Colonic mucosa (tissue), 4 donors: Measurements from ENCODE around the gene SEC24C. TPM values are rescaled to one million over a fixed set of nuclear protein-coding genes. Genes with fewer than 3 reads are reported as not detected.

ENCODE experiments used
- DNase-seq: peaks from one replicate; pipeline ENCODE4 v3.0.0-alpha.2; 2020
- H3K27ac ChIP-seq: fragments of 200-600 bp; one replicate; pipeline ENCODE4 v1.8.0; 2021
- H3K27me3 ChIP-seq: fragments of 200-600 bp; one replicate; pipeline ENCODE4 v1.8.0; 2021
- H3K36me3 ChIP-seq: fragments of 200-600 bp; one replicate; pipeline ENCODE4 v1.8.0; 2021
- H3K4me1 ChIP-seq: fragments of 200-600 bp; one replicate; pipeline ENCODE4 v1.8.0; 2021; ENCODE audit warnings: mild to moderate bottlenecking
- H3K4me3 ChIP-seq: fragments of 200-600 bp; one replicate; pipeline ENCODE4 v1.8.0; 2021
- H3K9ac ChIP-seq, 2 donors: one replicate each; pipeline ENCODE4 v1.7.0; 2013; ENCODE audit warnings: control low read depth in 2 of 2, low read depth in 2 of 2, low read length in 2 of 2
- H3K9me3 ChIP-seq: fragments of 200-600 bp; one replicate; pipeline ENCODE4 v1.8.0; 2021
- intact Hi-C: fragments of 100-400 bp; cut with DNase I; formaldehyde crosslinking; loops from one replicate; pipeline ENCODE4 v1.14.1; 2022
- total RNA-seq, 2 donors: library from RNA; stranded (reverse); fragmentation: NEBNext Ultra II Directional in 1 of 2; extraction: Animal tissue kit (Norgen Biotek cat#: 25700) in 1 of 2; gene quantifications; one replicate each; pipeline ENCODE4 v1.2.1, GENCODE V29; 2021
- TF ChIP-seq, protein P1 (sequence below): fragments of 200-600 bp; IDR thresholded peaks from one replicate; pipeline ENCODE4 v1.8.0; 2022; ENCODE audit warnings: antibody characterized with exemption, mild to moderate bottlenecking
- donor health status: healthy.
- donor health status: DM: no; HTN: no; CAD: no.
- donor health status: DM: no; HTN: no; CAD: no.

Gene SEC24C
- total RNA-seq, 2 donors from 2014 or later = 66.0 to 94.8 TPM

DNA sequence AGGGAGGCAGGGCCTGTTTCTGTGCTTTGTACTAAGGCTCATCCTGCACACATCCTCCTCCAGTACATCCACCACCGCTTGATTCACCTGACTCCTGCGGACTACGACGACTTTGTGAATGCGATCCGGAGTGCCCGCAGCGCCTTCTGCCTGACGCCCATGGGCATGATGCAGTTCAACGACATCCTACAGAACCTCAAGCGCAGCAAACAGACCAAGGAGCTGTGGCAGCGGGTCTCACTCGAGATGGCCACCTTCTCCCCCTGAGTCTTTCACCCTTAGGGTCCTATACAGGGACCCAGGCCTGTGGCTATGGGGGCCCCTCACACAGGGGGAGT, 57.0 kb downstream of the SEC24C start:
- TF ChIP-seq, protein P1, sequence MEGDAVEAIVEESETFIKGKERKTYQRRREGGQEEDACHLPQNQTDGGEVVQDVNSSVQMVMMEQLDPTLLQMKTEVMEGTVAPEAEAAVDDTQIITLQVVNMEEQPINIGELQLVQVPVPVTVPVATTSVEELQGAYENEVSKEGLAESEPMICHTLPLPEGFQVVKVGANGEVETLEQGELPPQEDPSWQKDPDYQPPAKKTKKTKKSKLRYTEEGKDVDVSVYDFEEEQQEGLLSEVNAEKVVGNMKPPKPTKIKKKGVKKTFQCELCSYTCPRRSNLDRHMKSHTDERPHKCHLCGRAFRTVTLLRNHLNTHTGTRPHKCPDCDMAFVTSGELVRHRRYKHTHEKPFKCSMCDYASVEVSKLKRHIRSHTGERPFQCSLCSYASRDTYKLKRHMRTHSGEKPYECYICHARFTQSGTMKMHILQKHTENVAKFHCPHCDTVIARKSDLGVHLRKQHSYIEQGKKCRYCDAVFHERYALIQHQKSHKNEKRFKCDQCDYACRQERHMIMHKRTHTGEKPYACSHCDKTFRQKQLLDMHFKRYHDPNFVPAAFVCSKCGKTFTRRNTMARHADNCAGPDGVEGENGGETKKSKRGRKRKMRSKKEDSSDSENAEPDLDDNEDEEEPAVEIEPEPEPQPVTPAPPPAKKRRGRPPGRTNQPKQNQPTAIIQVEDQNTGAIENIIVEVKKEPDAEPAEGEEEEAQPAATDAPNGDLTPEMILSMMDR = no peak
- no peak overlapping the region for H3K9ac ChIP-seq
- H3K27ac ChIP-seq = no peak overlapping the region
- no peaks in the 10 kb centered on the region for H3K4me1 ChIP-seq
- H3K36me3 ChIP-seq = peaks cover 4% of the 10 kb centered on the region
- no peaks in the 10 kb centered on the region for H3K27me3 ChIP-seq
- no peak for DNase-seq
- no peak overlapping the region for H3K4me3 ChIP-seq
- intact Hi-C loops = no loop called here
- no peaks in the 10 kb centered on the region for H3K9me3 ChIP-seq

DNA sequence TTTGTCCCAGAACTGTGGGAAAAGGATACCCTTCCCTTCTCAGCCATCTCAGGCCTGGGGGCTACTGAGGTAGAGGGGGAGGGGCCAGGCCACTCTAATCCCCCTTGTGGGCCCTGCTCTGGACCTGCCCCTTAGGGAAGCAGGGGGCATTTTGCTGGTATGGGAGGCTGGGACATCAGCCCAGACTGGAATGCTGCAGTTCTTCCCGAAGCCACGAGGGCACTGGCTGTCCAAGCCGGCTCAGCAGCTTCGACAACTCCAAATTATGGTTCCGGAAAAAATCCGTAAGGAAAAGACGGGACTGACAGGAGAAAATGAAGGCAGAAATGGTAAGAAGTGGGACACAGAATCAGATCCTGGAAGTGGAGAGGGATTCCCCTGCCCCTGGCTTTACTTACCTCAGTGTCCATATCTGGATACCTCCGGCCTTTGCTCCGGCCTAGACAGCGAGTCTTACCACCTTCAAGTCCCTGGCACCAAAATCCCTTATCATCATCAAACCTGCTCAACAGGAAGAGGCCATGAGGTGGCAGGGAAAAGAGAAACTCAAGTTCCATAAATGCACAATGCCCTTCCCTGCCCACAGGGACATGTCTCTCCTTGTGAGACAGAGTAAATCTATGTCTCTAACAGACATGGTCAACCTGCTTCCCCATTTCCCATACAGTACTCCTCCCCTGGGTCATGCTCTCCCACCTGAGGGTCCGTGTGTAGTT, 58.3 kb downstream of the SEC24C start:
- Histone ChIP-seq H3K9ac (no peak overlapping the region), H3K36me3 (peaks cover 6% of the 10 kb centered on the region), H3K27me3 (no peaks in the 10 kb centered on the region), H3K4me3 (no peak overlapping the region), H3K27ac (no peak overlapping the region), H3K9me3 (no peaks in the 10 kb centered on the region), H3K4me1 (no peaks in the 10 kb centered on the region)
- no peak for DNase-seq
- TF ChIP-seq, protein P1 = no peak
- intact Hi-C loops = no loop called here

DNA sequence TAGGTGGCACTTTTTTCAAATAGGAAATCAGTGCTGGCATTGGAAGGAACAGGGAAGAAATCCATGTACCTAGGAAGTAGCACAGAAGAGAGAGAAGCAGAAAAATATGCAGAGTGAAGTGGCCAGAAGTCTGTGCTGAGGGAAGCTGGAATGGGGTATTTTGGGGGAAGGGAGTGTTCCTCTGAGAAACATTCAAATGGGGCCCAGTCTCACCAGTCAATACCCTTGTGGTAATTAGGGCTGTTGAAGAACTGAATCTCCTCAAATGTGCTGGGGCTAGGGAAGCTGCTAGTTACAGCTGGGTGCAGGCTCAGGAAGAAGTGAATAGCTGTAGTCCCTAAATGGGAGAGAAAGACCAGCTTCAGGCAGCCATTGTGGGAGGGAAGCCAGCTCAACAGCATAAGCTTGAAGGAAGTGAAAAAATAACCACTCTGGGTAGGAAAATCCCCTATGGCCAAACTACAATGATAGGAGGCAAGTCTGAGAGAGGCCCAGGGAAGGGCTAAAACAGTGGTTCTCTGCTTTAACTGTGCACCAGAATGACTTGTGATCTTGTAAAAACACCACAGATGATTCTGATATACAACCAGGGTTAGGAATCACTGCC, 59.6 kb downstream of the SEC24C start:
- H3K36me3 ChIP-seq = peaks cover 7% of the 10 kb centered on the region

DNA sequence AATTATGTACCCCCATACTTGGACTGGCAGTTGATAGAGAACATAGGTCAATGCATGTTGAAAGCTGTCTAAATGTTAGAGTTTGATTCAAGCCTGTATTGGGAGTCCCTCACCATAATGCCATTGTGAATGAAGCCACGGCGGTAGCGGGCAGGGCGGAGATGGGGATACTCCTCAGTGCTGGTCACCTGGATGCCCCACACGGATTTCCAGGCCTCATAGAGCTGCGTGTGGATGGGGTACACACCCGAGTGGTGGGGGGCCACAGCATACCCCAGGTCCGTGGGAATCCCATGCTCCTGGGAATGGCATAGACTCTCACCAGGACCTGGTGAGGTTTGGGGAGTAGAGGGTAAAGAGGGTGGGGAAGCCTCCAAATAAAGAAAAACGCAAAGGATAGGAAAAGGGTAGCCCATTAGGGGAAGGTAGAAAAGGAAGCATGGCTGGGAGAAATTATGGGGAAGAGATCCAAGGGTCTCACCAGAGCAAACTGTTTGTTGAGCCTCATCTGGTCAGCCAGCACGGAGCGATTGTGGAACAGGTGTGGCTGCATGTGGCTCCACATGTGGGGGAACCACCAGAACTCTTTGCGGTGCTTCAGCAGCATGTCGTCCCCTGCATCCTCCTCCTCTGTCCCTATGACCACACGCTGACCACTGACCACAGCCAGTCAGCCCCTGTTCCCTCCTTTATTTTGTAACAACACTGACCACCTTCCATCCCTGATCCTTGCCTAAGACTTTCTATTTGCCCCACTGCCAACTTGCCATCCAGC, 62.2 kb downstream of the SEC24C start:
- no peak overlapping the region for H3K9ac ChIP-seq
- no peak overlapping the region for H3K4me3 ChIP-seq
- intact Hi-C loops = no loop called here
- TF ChIP-seq, protein P1 = no peak
- H3K27me3 ChIP-seq = no peaks in the 10 kb centered on the region
- H3K36me3 ChIP-seq = peaks cover 7% of the 10 kb centered on the region
- no peak for DNase-seq
- H3K27ac ChIP-seq = no peak overlapping the region
- no peaks in the 10 kb centered on the region for H3K9me3 ChIP-seq
- H3K4me1 ChIP-seq = no peaks in the 10 kb centered on the region

More for the DNA sequence above, 59.6 kb downstream of the SEC24C start:
- TF ChIP-seq, protein P1 = no peak
- Histone ChIP-seq H3K4me3 (no peak overlapping the region), H3K9me3 (no peaks in the 10 kb centered on the region), H3K4me1 (no peaks in the 10 kb centered on the region), H3K27ac (no peak overlapping the region), H3K9ac (no peak overlapping the region), H3K27me3 (no peaks in the 10 kb centered on the region)
- intact Hi-C loops = no loop called here
- DNase-seq = no peak

DNA sequence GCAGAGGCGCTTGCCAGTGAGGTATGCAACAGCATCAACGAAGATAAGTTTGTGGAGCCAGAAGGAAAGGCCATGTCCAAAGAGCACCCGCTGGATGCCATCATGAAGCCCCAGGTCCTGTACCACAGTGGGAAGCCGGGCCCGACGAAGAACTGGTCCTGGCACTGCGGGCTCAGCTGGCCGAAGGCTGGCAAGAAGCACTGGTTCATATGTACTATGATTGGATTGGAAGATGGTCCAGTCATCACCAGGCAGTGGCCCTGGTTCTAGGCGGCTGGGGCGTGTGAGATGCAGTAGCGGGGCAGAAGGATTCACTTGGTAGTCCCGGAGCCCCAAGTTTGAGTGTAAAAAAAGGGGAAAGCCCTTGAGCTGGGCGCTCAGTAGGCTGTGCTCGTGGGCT, 63.3 kb downstream of the SEC24C start:
- TF ChIP-seq, protein P1 = no peak
- intact Hi-C loops = no loop called here
- no peak overlapping the region for H3K27ac ChIP-seq
- H3K27me3 ChIP-seq = no peaks in the 10 kb centered on the region
- H3K4me1 ChIP-seq = no peaks in the 10 kb centered on the region
- no peak for DNase-seq
- H3K36me3 ChIP-seq = peaks cover 7% of the 10 kb centered on the region
- H3K9me3 ChIP-seq = no peaks in the 10 kb centered on the region
- H3K9ac ChIP-seq = no peak overlapping the region
- no peak overlapping the region for H3K4me3 ChIP-seq
